ENCODE data around the gene ARHGEF39.
A peak's percentile ranks its signal among the peaks of the same experiment; 100 is the strongest.

Gene ARHGEF39

GRCh38 chr9:35667939-35668338 is 2.9 kb upstream of the ARHGEF39 start:
- WGBS (ENCODE audit: extremely low coverage, insufficient coverage, low lambda C conversion rate) = no CpG with 5 or more reads among the region's 3 CpGs
- Histone ChIP-seq H3K23ac (ENCODE audit: low read length) (no peak overlapping the region), H3K36me3 (ENCODE audit: control insufficient read depth, insufficient read depth, low read length) (peaks cover 1% of the 10 kb centered on the region), H3K4me1 (ENCODE audit: control insufficient read depth, low read depth, low read length) (peaks cover 5% of the 10 kb centered on the region), H4K8ac (ENCODE audit: low read depth, low read length) (no peak overlapping the region), H3K79me2 (ENCODE audit: control insufficient read depth, insufficient read depth, low read length) (no peaks in the 10 kb centered on the region), H3K4ac (ENCODE audit: low read depth, low read length) (no peak overlapping the region), H2BK15ac (replicated peaks; ENCODE audit: low read depth) (no peak overlapping the region), H2AK5ac (ENCODE audit: low read length) (no peak overlapping the region), H4K5ac (ENCODE audit: low read length) (no peak overlapping the region), H3K27ac (ENCODE audit: low read depth, low read length) (no peak overlapping the region), H2BK120ac (ENCODE audit: low read depth, low read length) (no peak overlapping the region), H3K4me2 (ENCODE audit: low read length) (no peak overlapping the region), H2BK5ac (ENCODE audit: low read length) (no peak overlapping the region), H3K27me3 (ENCODE audit: insufficient read depth, low read length, poor library complexity) (no peaks in the 10 kb centered on the region), H3K56ac (ENCODE audit: low read length) (no peak overlapping the region), H3K18ac (ENCODE audit: low read length) (no peak overlapping the region), H3K79me1 (ENCODE audit: low read length) (peaks cover 9% of the 10 kb centered on the region), H3K9ac (ENCODE audit: low read length) (no peak overlapping the region), H3K4me3 (ENCODE audit: low read length) (no peak overlapping the region)
- peak; percentile 50 for DNase-seq

DNA sequence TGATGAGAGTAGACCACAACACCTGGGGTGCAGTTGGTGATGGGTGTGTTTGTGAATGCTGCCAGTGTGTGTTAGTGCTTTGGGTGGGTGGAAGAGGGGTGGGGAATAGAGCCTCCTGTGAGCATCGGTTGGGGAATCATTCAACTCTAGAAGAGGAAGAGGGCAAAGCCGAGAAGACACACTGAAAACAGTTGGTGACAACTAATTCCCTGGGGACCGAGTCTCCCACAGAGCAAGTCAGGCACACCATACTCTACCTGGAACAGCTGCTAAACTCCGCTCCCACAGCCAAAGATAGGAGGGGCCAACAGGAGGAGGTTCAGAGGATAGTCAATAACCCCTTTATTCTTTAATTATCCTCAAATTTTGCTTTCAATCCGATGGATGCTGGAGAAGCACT is 1.6 kb upstream of the ARHGEF39 start:
- Histone ChIP-seq H3K18ac (ENCODE audit: low read length) (no peak overlapping the region), H3K4me3 (ENCODE audit: low read length) (no peak overlapping the region), H4K8ac (ENCODE audit: low read depth, low read length) (no peak overlapping the region), H2AK5ac (ENCODE audit: low read length) (no peak overlapping the region), H3K36me3 (ENCODE audit: control insufficient read depth, insufficient read depth, low read length) (peaks cover 1% of the 10 kb centered on the region), H2BK15ac (replicated peaks; ENCODE audit: low read depth) (no peak overlapping the region), H3K4ac (ENCODE audit: low read depth, low read length) (no peak overlapping the region), H3K4me1 (ENCODE audit: control insufficient read depth, low read depth, low read length) (peaks cover 5% of the 10 kb centered on the region), H3K56ac (ENCODE audit: low read length) (no peak overlapping the region), H3K23ac (ENCODE audit: low read length) (no peak overlapping the region), H3K79me1 (ENCODE audit: low read length) (peaks cover 12% of the 10 kb centered on the region), H3K9ac (ENCODE audit: low read length) (no peak overlapping the region), H4K5ac (ENCODE audit: low read length) (no peak overlapping the region), H3K27ac (ENCODE audit: low read depth, low read length) (no peak overlapping the region), H3K79me2 (ENCODE audit: control insufficient read depth, insufficient read depth, low read length) (no peaks in the 10 kb centered on the region), H3K27me3 (ENCODE audit: insufficient read depth, low read length, poor library complexity) (no peaks in the 10 kb centered on the region), H3K4me2 (ENCODE audit: low read length) (no peak overlapping the region), H2BK5ac (ENCODE audit: low read length) (no peak overlapping the region), H2BK120ac (ENCODE audit: low read depth, low read length) (no peak overlapping the region)
- no CpG with 5 or more reads among the region's 5 CpGs for WGBS (ENCODE audit: extremely low coverage, insufficient coverage, low lambda C conversion rate)
- no peak for DNase-seq

- no peak for DNase-seq
- no peak overlapping the region for H2BK15ac ChIP-seq (replicated peaks; ENCODE audit: low read depth)
- H3K27me3 ChIP-seq (ENCODE audit: insufficient read depth, low read length, poor library complexity) = no peaks in the 10 kb centered on the region
- H3K27ac ChIP-seq (ENCODE audit: low read depth, low read length) = no peak overlapping the region
- no peak overlapping the region for H3K23ac ChIP-seq (ENCODE audit: low read length)
- H2AK5ac ChIP-seq (ENCODE audit: low read length) = no peak overlapping the region
- H3K79me2 ChIP-seq (ENCODE audit: control insufficient read depth, insufficient read depth, low read length) = no peaks in the 10 kb centered on the region
- no peak overlapping the region for H2BK5ac ChIP-seq (ENCODE audit: low read length)
- no peak overlapping the region for H3K56ac ChIP-seq (ENCODE audit: low read length)
- H3K4ac ChIP-seq (ENCODE audit: low read depth, low read length) = no peak overlapping the region
- H3K4me2 ChIP-seq (ENCODE audit: low read length) = no peak overlapping the region
- H3K79me1 ChIP-seq (ENCODE audit: low read length) = peaks cover 12% of the 10 kb centered on the region
- no peak overlapping the region for H3K4me3 ChIP-seq (ENCODE audit: low read length)
- peaks cover 1% of the 10 kb centered on the region for H3K36me3 ChIP-seq (ENCODE audit: control insufficient read depth, insufficient read depth, low read length)
- no peak overlapping the region for H4K5ac ChIP-seq (ENCODE audit: low read length)
- H2BK120ac ChIP-seq (ENCODE audit: low read depth, low read length) = no peak overlapping the region
- WGBS (ENCODE audit: extremely low coverage, insufficient coverage, low lambda C conversion rate) = no CpG with 5 or more reads among the region's 1 CpG
- no peak overlapping the region for H3K9ac ChIP-seq (ENCODE audit: low read length)
- H3K4me1 ChIP-seq (ENCODE audit: control insufficient read depth, low read depth, low read length) = peaks cover 5% of the 10 kb centered on the region
- no peak overlapping the region for H3K18ac ChIP-seq (ENCODE audit: low read length)
- H4K8ac ChIP-seq (ENCODE audit: low read depth, low read length) = no peak overlapping the region
These were observed 1.1 kb upstream of the ARHGEF39 start for GRCh38 chr9:35666045-35666444.

DNA sequence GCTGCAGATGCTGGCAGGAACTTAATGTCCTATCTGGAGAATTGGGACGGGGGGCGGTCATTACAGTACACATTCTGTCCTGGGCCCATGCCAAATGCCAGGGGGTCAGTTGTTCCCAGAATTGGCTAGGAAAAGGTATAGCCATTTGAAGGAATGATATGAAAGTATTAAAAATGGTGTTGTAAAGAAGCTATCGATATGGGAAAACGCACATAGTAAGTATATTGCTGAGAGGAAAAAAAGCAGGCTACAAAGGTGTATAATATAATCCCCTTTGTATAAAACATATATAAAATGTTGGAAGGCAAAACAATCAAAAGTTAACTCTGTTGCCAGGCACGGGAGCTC is 450 bp upstream of the ARHGEF39 start:
- H2BK120ac ChIP-seq (ENCODE audit: low read depth, low read length) = no peak overlapping the region
- no peak overlapping the region for H2AK5ac ChIP-seq (ENCODE audit: low read length)
- no peak overlapping the region for H2BK15ac ChIP-seq (replicated peaks; ENCODE audit: low read depth)
- peak overlapping the region; percentile 19 for H3K4me2 ChIP-seq (ENCODE audit: low read length)
- H3K36me3 ChIP-seq (ENCODE audit: control insufficient read depth, insufficient read depth, low read length) = peaks cover 6% of the 10 kb centered on the region
- no peak overlapping the region for H3K4me3 ChIP-seq (ENCODE audit: low read length)
- no peak for DNase-seq
- H3K9ac ChIP-seq (ENCODE audit: low read length) = peak overlapping the region; percentile 58
- H3K56ac ChIP-seq (ENCODE audit: low read length) = peak overlapping the region; percentile 76
- H4K5ac ChIP-seq (ENCODE audit: low read length) = no peak overlapping the region
- H3K23ac ChIP-seq (ENCODE audit: low read length) = no peak overlapping the region
- no peak overlapping the region for H3K18ac ChIP-seq (ENCODE audit: low read length)
- peaks cover 12% of the 10 kb centered on the region for H3K79me1 ChIP-seq (ENCODE audit: low read length)
- peaks cover 5% of the 10 kb centered on the region for H3K4me1 ChIP-seq (ENCODE audit: control insufficient read depth, low read depth, low read length)
- H3K4ac ChIP-seq (ENCODE audit: low read depth, low read length) = no peak overlapping the region
- no peak overlapping the region for H4K8ac ChIP-seq (ENCODE audit: low read depth, low read length)
- H3K27ac ChIP-seq (ENCODE audit: low read depth, low read length) = no peak overlapping the region
- no peaks in the 10 kb centered on the region for H3K27me3 ChIP-seq (ENCODE audit: insufficient read depth, low read length, poor library complexity)
- WGBS (ENCODE audit: extremely low coverage, insufficient coverage, low lambda C conversion rate) = 100% methylated on average over 2 of the region's 5 CpGs
- H3K79me2 ChIP-seq (ENCODE audit: control insufficient read depth, insufficient read depth, low read length) = no peaks in the 10 kb centered on the region
- no peak overlapping the region for H2BK5ac ChIP-seq (ENCODE audit: low read length)

DNA sequence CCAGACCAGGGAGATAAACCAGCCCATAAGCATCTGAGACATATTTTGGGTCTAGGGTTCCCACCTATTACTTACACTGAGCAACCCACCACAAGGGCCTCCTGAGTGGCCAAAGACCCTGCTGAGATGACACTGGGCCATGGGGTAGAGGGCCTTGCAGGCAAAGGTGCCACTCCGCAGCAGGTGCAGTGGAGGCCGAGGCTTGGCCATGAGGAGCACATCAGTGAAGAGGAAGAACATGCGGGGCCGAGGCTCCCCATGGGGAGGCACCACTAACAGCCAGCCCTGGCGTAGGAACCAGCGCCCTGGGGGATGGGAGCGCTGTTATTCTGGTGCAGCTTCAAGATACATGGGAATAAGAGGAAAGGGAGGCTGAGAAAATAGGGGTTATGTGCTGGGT is 2.6 kb downstream of the ARHGEF39 start:
- Histone ChIP-seq H3K79me1 (ENCODE audit: low read length) (peaks cover 12% of the 10 kb centered on the region), H2BK120ac (ENCODE audit: low read depth, low read length) (no peak overlapping the region), H3K4ac (ENCODE audit: low read depth, low read length) (no peak overlapping the region), H2BK5ac (ENCODE audit: low read length) (no peak overlapping the region), H3K4me2 (ENCODE audit: low read length) (no peak overlapping the region), H3K36me3 (ENCODE audit: control insufficient read depth, insufficient read depth, low read length) (peaks cover 6% of the 10 kb centered on the region), H3K79me2 (ENCODE audit: control insufficient read depth, insufficient read depth, low read length) (no peaks in the 10 kb centered on the region), H3K27me3 (ENCODE audit: insufficient read depth, low read length, poor library complexity) (no peaks in the 10 kb centered on the region), H3K4me1 (ENCODE audit: control insufficient read depth, low read depth, low read length) (peaks cover 5% of the 10 kb centered on the region), H2BK15ac (replicated peaks; ENCODE audit: low read depth) (no peak overlapping the region), H3K18ac (ENCODE audit: low read length) (no peak overlapping the region), H3K27ac (ENCODE audit: low read depth, low read length) (no peak overlapping the region), H3K23ac (ENCODE audit: low read length) (no peak overlapping the region), H3K4me3 (ENCODE audit: low read length) (no peak overlapping the region), H3K56ac (ENCODE audit: low read length) (no peak overlapping the region), H4K8ac (ENCODE audit: low read depth, low read length) (no peak overlapping the region), H2AK5ac (ENCODE audit: low read length) (no peak overlapping the region), H3K9ac (ENCODE audit: low read length) (no peak overlapping the region), H4K5ac (ENCODE audit: low read length) (no peak overlapping the region)
- DNase-seq = no peak
- no CpG with 5 or more reads among the region's 7 CpGs for WGBS (ENCODE audit: extremely low coverage, insufficient coverage, low lambda C conversion rate)

DNA sequence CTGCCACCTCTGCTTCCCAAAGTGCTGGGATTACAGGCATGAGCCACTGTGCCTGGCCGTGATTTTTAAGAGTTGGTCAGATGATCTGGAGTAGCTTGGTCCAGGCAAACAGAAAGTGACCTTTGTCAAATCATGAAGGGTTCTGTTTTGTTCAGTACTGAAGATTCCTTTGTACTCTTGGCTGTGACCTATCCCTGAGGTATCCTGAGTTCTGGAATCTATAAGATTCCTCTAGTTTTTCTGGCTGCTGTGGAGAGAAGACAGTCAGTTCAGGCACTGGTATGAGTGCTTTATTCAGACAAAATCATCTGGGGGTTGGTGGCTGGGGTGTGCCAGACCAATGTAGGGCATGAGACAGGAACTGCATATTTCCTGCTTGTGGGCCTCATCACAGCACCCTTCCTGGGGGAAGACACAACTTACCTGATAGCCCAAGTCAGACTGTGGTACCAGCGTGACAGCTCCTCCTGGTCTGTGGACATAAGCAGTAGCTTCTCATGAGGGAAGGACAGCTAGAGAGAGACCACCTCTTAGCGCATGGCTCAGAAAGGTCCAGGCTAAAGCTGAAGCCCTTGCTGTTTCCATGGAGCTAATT is 3.1 kb downstream of the ARHGEF39 start:
- no CpG with 5 or more reads among the region's 3 CpGs for WGBS (ENCODE audit: extremely low coverage, insufficient coverage, low lambda C conversion rate)

More for the DNA sequence above, 3.1 kb downstream of the ARHGEF39 start:
- Histone ChIP-seq H3K56ac (ENCODE audit: low read length) (no peak overlapping the region), H3K36me3 (ENCODE audit: control insufficient read depth, insufficient read depth, low read length) (peaks cover 6% of the 10 kb centered on the region), H3K4me3 (ENCODE audit: low read length) (no peak overlapping the region), H3K9ac (ENCODE audit: low read length) (no peak overlapping the region), H3K4me1 (ENCODE audit: control insufficient read depth, low read depth, low read length) (peaks cover 5% of the 10 kb centered on the region), H2BK120ac (ENCODE audit: low read depth, low read length) (no peak overlapping the region), H4K8ac (ENCODE audit: low read depth, low read length) (no peak overlapping the region), H3K27me3 (ENCODE audit: insufficient read depth, low read length, poor library complexity) (no peaks in the 10 kb centered on the region), H2BK15ac (replicated peaks; ENCODE audit: low read depth) (no peak overlapping the region), H3K27ac (ENCODE audit: low read depth, low read length) (no peak overlapping the region), H2BK5ac (ENCODE audit: low read length) (no peak overlapping the region), H3K4me2 (ENCODE audit: low read length) (no peak overlapping the region), H3K4ac (ENCODE audit: low read depth, low read length) (no peak overlapping the region), H3K18ac (ENCODE audit: low read length) (no peak overlapping the region), H3K79me2 (ENCODE audit: control insufficient read depth, insufficient read depth, low read length) (no peaks in the 10 kb centered on the region), H3K79me1 (ENCODE audit: low read length) (peaks cover 12% of the 10 kb centered on the region), H2AK5ac (ENCODE audit: low read length) (no peak overlapping the region), H3K23ac (ENCODE audit: low read length) (no peak overlapping the region), H4K5ac (ENCODE audit: low read length) (no peak overlapping the region)
- DNase-seq = no peak
